ENCODE data around the gene AMOTL2.

GRCh38 chr3:134334231-134334900 lies 39.9 kb downstream of the AMOTL2 start:
- no peak for TF ChIP-seq CTCF (IDR thresholded peaks at IDR 0.05; ENCODE audit: low read depth, low read length)
- TF ChIP-seq EZH2phosphoT487 (IDR thresholded peaks at IDR 0.05; ENCODE audit: low read depth): no peak

Measured in OCI-LY3 (cell line).